ENCODE results near the gene SH3PXD2A. TPM values are rescaled to one million over a fixed set of nuclear protein-coding genes. Genes with fewer than 3 reads are reported as not detected.

SH3PXD2A gene
- total and polyA plus RNA-seq, 12 donors, result 5.7 to 34.5 (median 19.2) TPM

- TF ChIP-seq CTCF (IDR thresholded peaks at IDR 0.05) (no peak), POLR2A (IDR thresholded peaks at IDR 0.05) (no peak)
- no peak overlapping the region for H3K4me3 ChIP-seq
- no peaks in the 10 kb centered on the region for H3K9me3 ChIP-seq (replicated peaks in 1 of 3)
- peaks cover under 1 to 1% of the 10 kb centered on the region in 2 donors for H3K4me1 ChIP-seq (replicated peaks in 1 of 2)
- 89 to 100% (median 99%) methylated on average over 1 of the region's 1 CpG for WGBS, 4 donors
- H3K36me3 ChIP-seq (replicated peaks in 1 of 2), result no peaks in the 10 kb centered on the region
- no peak for DNase-seq
- no peaks in the 10 kb centered on the region for H3K27me3 ChIP-seq
- H3K27ac ChIP-seq, result no peak overlapping the region
- intact Hi-C loops (cut with DNase I), result no loop called here
Measured at GRCh38 chr10:103550229-103550628, 305.1 kb downstream of the SH3PXD2A start.

GRCh38 chr10:103549349-103549685 is 306.1 kb downstream of the SH3PXD2A start:
- Histone ChIP-seq H3K27me3 (no peaks in the 10 kb centered on the region), H3K27ac (no peak overlapping the region), H3K9me3 (replicated peaks in 1 of 3) (no peaks in the 10 kb centered on the region), H3K36me3 (replicated peaks in 1 of 2) (no peaks in the 10 kb centered on the region), H3K4me1 (replicated peaks in 1 of 2) (no peaks in the 10 kb centered on the region), H3K4me3 (no peak overlapping the region)
- TF ChIP-seq POLR2A (IDR thresholded peaks at IDR 0.05), result no peak
- no peak for TF ChIP-seq CTCF (IDR thresholded peaks at IDR 0.05)
- WGBS, 4 donors, result 85 to 100% (median 92%) methylated on average over 3 of the region's 3 CpGs
- no peak for DNase-seq
- intact Hi-C loops (cut with DNase I), result no loop called here

GRCh38 chr10:103548581-103549348 is 306.6 kb downstream of the SH3PXD2A start:
- no peaks in the 10 kb centered on the region for H3K36me3 ChIP-seq (replicated peaks in 1 of 2)
- H3K9me3 ChIP-seq (replicated peaks in 1 of 3), result no peaks in the 10 kb centered on the region
- no peaks in the 10 kb centered on the region for H3K4me1 ChIP-seq (replicated peaks in 1 of 2)
- peak in 1 of 7 donors; percentile 47 for DNase-seq
- WGBS, 4 donors, result 88 to 92% (median 91%) methylated on average over 11 to 12 of the region's 12 CpGs
- H3K27ac ChIP-seq, result no peak overlapping the region
- H3K27me3 ChIP-seq, result no peaks in the 10 kb centered on the region
- intact Hi-C loops (cut with DNase I), result no loop called here
- no peak overlapping the region for H3K4me3 ChIP-seq
- no peak for TF ChIP-seq CTCF (IDR thresholded peaks at IDR 0.05)
- TF ChIP-seq POLR2A (IDR thresholded peaks at IDR 0.05), result no peak

- TF ChIP-seq POLR2A (IDR thresholded peaks at IDR 0.05), result no peak
- no peak for TF ChIP-seq CTCF (IDR thresholded peaks at IDR 0.05)
- Histone ChIP-seq H3K4me3 (no peak overlapping the region), H3K4me1 (replicated peaks in 1 of 2) (peaks cover 0 to 6% of the 10 kb centered on the region in 2 donors), H3K27ac (no peak overlapping the region), H3K36me3 (replicated peaks in 1 of 2) (no peaks in the 10 kb centered on the region), H3K27me3 (no peaks in the 10 kb centered on the region), H3K9me3 (replicated peaks in 1 of 3) (no peaks in the 10 kb centered on the region)
- intact Hi-C loops (cut with DNase I), result no loop called here
- WGBS, 4 donors, result 93 to 98% (median 95%) methylated on average over 3 of the region's 3 CpGs
- DNase-seq, result no peak
Measured at GRCh38 chr10:103548006-103548405, 307.4 kb downstream of the SH3PXD2A start.

Data from adrenal gland (tissue), 12 donors.